Fibroblast of villous mesenchyme (primary cell): ENCODE measurements around the gene ABHD17A. TPM values are rescaled to one million over a fixed set of nuclear protein-coding genes. Genes with fewer than 3 reads are reported as not detected.
"Not testable (repeated sequence)": the region's sequence is repeated elsewhere in the genome, so short reads cannot be mapped to it uniquely, and the experiment has no call there.

Experiments
- DNase-seq: peaks from one replicate; pipeline ENCODE4 v3.0.0-alpha.2; 2010; ENCODE audit warnings: low read depth
- H3K4me3 ChIP-seq: 2 replicates; pipeline ENCODE4 v1.5.1; 2011; ENCODE audit warnings: low read depth, mild to moderate bottlenecking, low read length
- total RNA-seq: library from RNA; depleted of rRNA; stranded (reverse); fragments of >200 nt; gene quantifications from 2 replicates; pipeline ENCODE4 v1.2.3, GENCODE V29; 2012
- TF ChIP-seq, protein P1 (sequence below): IDR thresholded peaks from 2 replicates; pipeline ENCODE4 v1.5.1; 2012; ENCODE audit warnings: low read depth, mild to moderate bottlenecking, low read length; ENCODE audit not compliant: insufficient read depth

Gene ABHD17A
- total RNA-seq, 1 donor = 45.8 TPM

DNA sequence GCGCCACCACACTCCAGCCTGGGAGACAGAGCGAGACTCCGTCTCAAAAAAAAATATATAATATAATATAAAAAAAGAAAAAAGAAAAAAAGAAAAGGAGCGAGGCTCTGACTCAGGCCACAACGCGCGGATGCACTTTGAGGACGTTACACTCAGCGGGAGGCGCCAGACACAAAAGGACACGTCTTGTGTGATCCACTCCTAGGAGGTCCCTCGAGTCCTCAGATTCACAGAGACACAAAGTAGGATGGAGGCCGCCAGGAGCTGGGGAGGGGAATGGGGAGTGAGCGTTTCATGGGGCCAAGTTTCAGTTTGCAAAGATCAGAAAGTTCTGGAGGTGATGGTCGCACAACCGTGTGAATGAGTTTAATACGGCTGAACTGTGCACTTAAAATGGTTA lies 8.5 kb upstream of the ABHD17A start:
- DNase-seq = no peak
- H3K4me3 ChIP-seq = no peak overlapping the region
- TF ChIP-seq, protein P1, sequence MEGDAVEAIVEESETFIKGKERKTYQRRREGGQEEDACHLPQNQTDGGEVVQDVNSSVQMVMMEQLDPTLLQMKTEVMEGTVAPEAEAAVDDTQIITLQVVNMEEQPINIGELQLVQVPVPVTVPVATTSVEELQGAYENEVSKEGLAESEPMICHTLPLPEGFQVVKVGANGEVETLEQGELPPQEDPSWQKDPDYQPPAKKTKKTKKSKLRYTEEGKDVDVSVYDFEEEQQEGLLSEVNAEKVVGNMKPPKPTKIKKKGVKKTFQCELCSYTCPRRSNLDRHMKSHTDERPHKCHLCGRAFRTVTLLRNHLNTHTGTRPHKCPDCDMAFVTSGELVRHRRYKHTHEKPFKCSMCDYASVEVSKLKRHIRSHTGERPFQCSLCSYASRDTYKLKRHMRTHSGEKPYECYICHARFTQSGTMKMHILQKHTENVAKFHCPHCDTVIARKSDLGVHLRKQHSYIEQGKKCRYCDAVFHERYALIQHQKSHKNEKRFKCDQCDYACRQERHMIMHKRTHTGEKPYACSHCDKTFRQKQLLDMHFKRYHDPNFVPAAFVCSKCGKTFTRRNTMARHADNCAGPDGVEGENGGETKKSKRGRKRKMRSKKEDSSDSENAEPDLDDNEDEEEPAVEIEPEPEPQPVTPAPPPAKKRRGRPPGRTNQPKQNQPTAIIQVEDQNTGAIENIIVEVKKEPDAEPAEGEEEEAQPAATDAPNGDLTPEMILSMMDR = no peak

DNA sequence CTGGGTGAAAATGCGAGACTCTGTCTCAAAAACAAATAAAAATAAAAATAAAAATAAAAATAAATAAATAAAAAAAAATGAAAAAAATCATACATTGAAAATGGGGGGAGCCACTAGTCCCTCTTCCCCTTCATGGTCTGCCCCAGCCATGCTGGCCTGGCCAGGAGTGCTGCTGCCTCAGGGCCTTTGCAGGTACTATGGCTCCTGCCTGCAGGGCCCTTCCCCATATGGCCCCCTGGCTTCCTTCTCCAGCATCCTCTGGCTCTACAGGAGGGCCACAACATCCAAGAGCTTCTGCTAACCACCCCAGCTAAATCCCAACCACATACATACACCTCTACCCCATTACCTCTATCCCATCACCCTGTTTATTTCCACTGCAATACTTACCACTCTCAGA lies 4.6 kb upstream of the ABHD17A start:
- no peak overlapping the region for H3K4me3 ChIP-seq
- DNase-seq = no peak
- TF ChIP-seq, protein P1 = no peak

DNA sequence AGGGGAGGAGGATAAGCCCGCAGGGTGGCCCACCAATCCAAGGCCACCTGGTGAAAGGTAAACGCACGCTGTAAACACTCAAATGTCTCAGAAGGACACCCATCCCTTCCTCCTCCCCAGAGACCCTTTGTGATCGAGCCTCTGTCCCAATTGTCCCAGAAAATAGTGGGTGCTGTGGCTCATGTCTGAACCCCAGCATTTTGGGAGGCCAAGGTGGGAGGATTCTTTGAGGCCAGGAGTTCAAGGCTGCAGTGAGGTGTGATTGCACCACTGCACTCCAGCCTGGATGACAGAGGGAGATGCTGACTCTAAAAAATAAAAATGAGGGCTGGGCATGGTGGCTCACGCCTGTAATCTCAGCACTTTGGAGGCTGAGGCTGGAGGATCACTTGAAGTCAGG lies 3.1 kb upstream of the ABHD17A start:
- TF ChIP-seq, protein P1 = no peak
- no peak overlapping the region for H3K4me3 ChIP-seq
- no peak for DNase-seq

DNA sequence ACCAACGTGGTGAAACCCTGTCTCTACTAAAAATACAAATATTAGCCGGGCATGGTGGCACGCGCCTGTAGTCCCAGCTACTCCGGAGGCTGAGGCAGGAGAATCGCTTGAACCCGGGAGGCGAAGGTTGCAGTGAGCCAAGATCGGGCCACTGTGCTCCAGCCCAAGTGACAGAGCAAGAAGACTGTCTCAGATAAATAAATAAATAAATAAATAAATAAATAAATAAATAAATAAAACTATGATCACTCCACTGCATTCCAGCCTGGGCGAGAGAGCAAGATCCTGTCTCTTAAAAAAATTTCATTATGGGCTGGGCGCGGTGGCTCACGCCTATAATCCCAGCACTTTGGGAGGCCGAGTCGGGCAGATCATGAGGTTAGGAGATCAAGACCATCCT lies 1.1 kb upstream of the ABHD17A start:
- not testable (repeated sequence) for DNase-seq, H3K4me3 ChIP-seq

DNA sequence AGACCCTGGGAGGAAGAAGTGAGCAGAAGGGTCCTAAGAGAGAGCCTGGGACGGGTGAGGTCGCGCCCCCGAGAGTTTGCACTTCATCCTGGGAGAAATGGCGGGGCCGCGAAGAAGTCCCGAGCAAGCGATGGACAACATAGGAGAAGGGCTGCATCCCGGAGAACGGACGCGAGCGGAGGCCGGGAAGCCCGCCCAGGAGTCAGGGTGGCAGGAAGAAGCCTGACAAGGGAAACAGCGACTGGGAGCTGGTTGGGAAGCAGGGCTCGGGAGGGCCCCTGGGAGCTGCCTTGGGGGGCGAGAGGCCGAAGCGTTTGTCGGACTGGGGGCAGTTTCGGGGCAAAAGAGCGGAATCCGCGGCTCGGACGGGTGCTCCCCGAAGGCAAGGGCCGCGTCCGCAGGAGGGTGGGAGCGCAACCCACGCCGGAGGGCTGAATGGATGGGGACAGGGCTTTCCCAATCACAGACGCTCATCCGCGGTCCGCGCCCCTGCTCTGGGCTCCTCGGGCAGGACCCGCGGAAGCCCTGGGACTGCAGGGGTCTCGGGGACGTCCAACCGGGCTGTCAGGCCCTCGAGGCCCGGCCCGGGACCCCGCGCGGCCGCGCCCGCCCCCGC lies 469 bp downstream of the ABHD17A start:
- TF ChIP-seq, protein P1 = no peak
- DNase-seq = no peak
- H3K4me3 ChIP-seq = peak overlapping the region; percentile 96

DNA sequence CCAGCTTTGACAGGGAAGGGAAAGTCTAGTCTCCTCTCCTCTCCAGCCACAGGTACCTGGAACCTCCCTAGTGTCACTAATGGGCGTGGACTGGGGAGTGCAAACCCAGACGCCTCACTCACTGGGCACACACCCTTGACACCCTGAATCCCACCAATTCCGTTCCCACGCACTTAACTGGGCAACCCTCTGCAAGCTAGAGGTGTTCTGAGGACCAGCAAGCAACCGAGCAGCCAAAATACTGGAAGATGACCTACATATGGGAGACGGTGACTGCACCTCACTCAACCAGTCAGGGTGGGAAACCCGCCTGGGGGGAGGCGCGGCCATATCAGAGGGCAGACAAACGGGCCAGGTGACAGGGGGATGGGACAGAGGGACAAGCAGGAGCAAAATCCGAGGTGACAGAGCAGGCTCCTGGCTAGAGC lies 991 bp downstream of the ABHD17A start:
- DNase-seq = no peak
- TF ChIP-seq, protein P1 = no peak
- H3K4me3 ChIP-seq = peak overlapping the region; percentile 96

DNA sequence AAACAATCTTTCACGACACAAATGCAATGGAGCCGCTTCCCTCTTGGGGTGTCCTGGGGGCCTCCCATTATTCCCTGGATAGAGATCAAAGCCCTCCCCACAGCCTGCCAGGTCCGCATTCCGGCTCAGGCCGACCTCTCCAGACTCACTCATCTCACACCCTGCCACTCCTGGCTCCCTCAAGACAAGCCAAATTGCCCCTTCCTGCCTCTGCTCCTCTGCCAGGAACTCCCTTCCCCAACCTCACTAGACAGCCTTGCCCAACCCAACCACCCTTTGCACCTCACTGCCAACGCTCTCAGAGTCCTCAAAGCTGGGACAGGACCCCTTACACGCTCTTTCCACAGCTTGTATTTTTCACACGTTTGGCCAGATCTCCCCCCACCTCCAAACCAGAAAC lies 1.5 kb downstream of the ABHD17A start:
- no peak for DNase-seq
- TF ChIP-seq, protein P1 = no peak
- H3K4me3 ChIP-seq = peak overlapping the region; percentile 96
